ENCODE data around the gene OSBPL1A. TPM values are rescaled to one million over a fixed set of nuclear protein-coding genes. Genes with fewer than 3 reads are reported as not detected.
"Not testable (repeated sequence)": the region's sequence is repeated elsewhere in the genome, so short reads cannot be mapped to it uniquely, and the experiment has no call there.

The OSBPL1A gene
- total RNA-seq, 2 donors from 2014 or later, result 39.8 to 50.7 TPM

GRCh38 chr18:24362757-24363156 lies 34.9 kb downstream of the OSBPL1A start:
- DNase-seq (no peak), ATAC-seq (no peak)
- intact Hi-C loops (cut with DNase I, micrococcal nuclease), result no loop called here

GRCh38 chr18:24359787-24360530 lies 37.7 kb downstream of the OSBPL1A start:
- DNase-seq, result not testable (repeated sequence)
- intact Hi-C loops (cut with DNase I, micrococcal nuclease), result loop anchor here in 1 of 2 donors (5.0 kb wide), 1 partner anchor 127 kb away; no protein-coding TSS in a partner anchor
- peak; percentile 51 for ATAC-seq

- ATAC-seq, result no peak
- intact Hi-C loops (cut with DNase I, micrococcal nuclease), result no loop called here
Measured at GRCh38 chr18:24354278-24354677, 43.3 kb downstream of the OSBPL1A start.

GRCh38 chr18:24346254-24346653 lies 51.4 kb downstream of the OSBPL1A start:
- ATAC-seq, result no peak
- intact Hi-C loops (cut with DNase I, micrococcal nuclease), result no loop called here

More at GRCh38 chr18:24354278-24354677, 43.3 kb downstream of the OSBPL1A start:
- no peak for DNase-seq

GRCh38 chr18:24344509-24344908 lies 53.1 kb downstream of the OSBPL1A start:
- ATAC-seq, result no peak
- intact Hi-C loops (cut with DNase I, micrococcal nuclease), result no loop called here
- DNase-seq, result no peak

More at GRCh38 chr18:24346254-24346653, 51.4 kb downstream of the OSBPL1A start:
- DNase-seq, result no peak

GRCh38 chr18:24342347-24342746 lies 55.3 kb downstream of the OSBPL1A start:
- intact Hi-C loops (cut with DNase I, micrococcal nuclease), result no loop called here
- DNase-seq, result no peak
- ATAC-seq, result no peak

- intact Hi-C loops (cut with DNase I, micrococcal nuclease), result no loop called here
- ATAC-seq (no peak), DNase-seq (no peak)
Measured at GRCh38 chr18:24341361-24341760, 56.3 kb downstream of the OSBPL1A start.

- DNase-seq, result no peak
- intact Hi-C loops (cut with DNase I, micrococcal nuclease), result no loop called here
- ATAC-seq, result peak; percentile 25
Measured at GRCh38 chr18:24333084-24333483, 64.5 kb downstream of the OSBPL1A start.

GRCh38 chr18:24326211-24326610 lies 71.4 kb downstream of the OSBPL1A start:
- ATAC-seq (no peak), DNase-seq (no peak)
- intact Hi-C loops (cut with DNase I, micrococcal nuclease), result no loop called here

GRCh38 chr18:24322584-24323136 lies 75.0 kb downstream of the OSBPL1A start:
- ATAC-seq, result no peak
- intact Hi-C loops (cut with DNase I, micrococcal nuclease), result no loop called here
- no peak for DNase-seq

- DNase-seq (no peak), ATAC-seq (no peak)
- intact Hi-C loops (cut with DNase I, micrococcal nuclease), result no loop called here
Measured at GRCh38 chr18:24321071-24321470, 76.6 kb downstream of the OSBPL1A start.

- peak; percentile 34 to 40 for DNase-seq
- intact Hi-C loops (cut with DNase I, micrococcal nuclease), result no loop called here
- peak; percentile 92 for ATAC-seq
Measured at GRCh38 chr18:24319757-24320156, 77.9 kb downstream of the OSBPL1A start.

- intact Hi-C loops (cut with DNase I, micrococcal nuclease), result no loop called here
- DNase-seq, result no peak
- ATAC-seq, result peak; percentile 63
Measured at GRCh38 chr18:24317370-24317769, 80.3 kb downstream of the OSBPL1A start.

GRCh38 chr18:24315170-24315569 lies 82.5 kb downstream of the OSBPL1A start:
- ATAC-seq (no peak), DNase-seq (no peak)
- intact Hi-C loops (cut with DNase I, micrococcal nuclease), result no loop called here

- intact Hi-C loops (cut with DNase I, micrococcal nuclease), result no loop called here
- ATAC-seq, result no peak
- DNase-seq, result no peak
Measured at GRCh38 chr18:24306201-24306600, 91.4 kb downstream of the OSBPL1A start.

GRCh38 chr18:24300703-24301102 lies 96.9 kb downstream of the OSBPL1A start:
- ATAC-seq (no peak), DNase-seq (no peak)
- intact Hi-C loops (cut with DNase I, micrococcal nuclease), result no loop called here

- ATAC-seq, result no peak
- intact Hi-C loops (cut with DNase I, micrococcal nuclease), result no loop called here
- no peak for DNase-seq
Measured at GRCh38 chr18:24296276-24296675, 101.3 kb downstream of the OSBPL1A start.

- ATAC-seq (no peak), DNase-seq (no peak)
- intact Hi-C loops (cut with DNase I, micrococcal nuclease), result no loop called here
Measured at GRCh38 chr18:24293254-24293653, 104.4 kb downstream of the OSBPL1A start.

- DNase-seq (no peak), ATAC-seq (no peak)
- intact Hi-C loops (cut with DNase I, micrococcal nuclease), result no loop called here
Measured at GRCh38 chr18:24278591-24278990, 119.0 kb downstream of the OSBPL1A start.

GRCh38 chr18:24277516-24278195 lies 120.0 kb downstream of the OSBPL1A start:
- intact Hi-C loops (cut with DNase I, micrococcal nuclease), result no loop called here
- DNase-seq (no peak), ATAC-seq (no peak)

Data from left colon (tissue), 2 donors.